Colonic mucosa (tissue), 4 donors: ENCODE data around the gene MPST. TPM values are rescaled to one million over a fixed set of nuclear protein-coding genes. Genes with fewer than 3 reads are reported as not detected.
A peak's percentile ranks its signal among the peaks of the same experiment; 100 is the strongest.

Source experiments
- DNase-seq: peaks from one replicate; pipeline ENCODE4 v3.0.0-alpha.2; 2020
- H3K27ac ChIP-seq: fragments of 200-600 bp; one replicate; pipeline ENCODE4 v1.8.0; 2021
- H3K27me3 ChIP-seq: fragments of 200-600 bp; one replicate; pipeline ENCODE4 v1.8.0; 2021
- H3K36me3 ChIP-seq: fragments of 200-600 bp; one replicate; pipeline ENCODE4 v1.8.0; 2021
- H3K4me1 ChIP-seq: fragments of 200-600 bp; one replicate; pipeline ENCODE4 v1.8.0; 2021; ENCODE audit warnings: mild to moderate bottlenecking
- H3K4me3 ChIP-seq: fragments of 200-600 bp; one replicate; pipeline ENCODE4 v1.8.0; 2021
- H3K9ac ChIP-seq, 2 donors: one replicate each; pipeline ENCODE4 v1.7.0; 2013; ENCODE audit warnings: control low read depth in 2 of 2, low read depth in 2 of 2, low read length in 2 of 2
- H3K9me3 ChIP-seq: fragments of 200-600 bp; one replicate; pipeline ENCODE4 v1.8.0; 2021
- CTCF ChIP-seq: fragments of 200-600 bp; IDR thresholded peaks from one replicate; pipeline ENCODE4 v1.8.0; 2022; ENCODE audit warnings: antibody characterized with exemption, mild to moderate bottlenecking
- intact Hi-C: fragments of 100-400 bp; cut with DNase I; formaldehyde crosslinking; loops from one replicate; pipeline ENCODE4 v1.14.1; 2022
- total RNA-seq, 2 donors: library from RNA; stranded (reverse); fragmentation: NEBNext Ultra II Directional in 1 of 2; extraction: Animal tissue kit (Norgen Biotek cat#: 25700) in 1 of 2; gene quantifications; one replicate each; pipeline ENCODE4 v1.2.1, GENCODE V29; 2021
- donor health status: healthy.
- donor health status: DM: no; HTN: no; CAD: no.
- donor health status: DM: no; HTN: no; CAD: no.

MPST gene
- total RNA-seq, 2 donors from 2014 or later: 217 to 259 TPM

- Histone ChIP-seq H3K27me3 (no peaks in the 10 kb centered on the region), H3K4me3 (no peak overlapping the region), H3K4me1 (peaks cover 20% of the 10 kb centered on the region), H3K27ac (peak overlapping the region; percentile 89), H3K36me3 (peaks cover 14% of the 10 kb centered on the region), H3K9me3 (no peaks in the 10 kb centered on the region), H3K9ac (peak overlapping the region in 1 of 2 donors; percentile 55)
- DNase-seq: no peak
- intact Hi-C loops: no loop called here
- no peak for TF ChIP-seq CTCF
These were observed 11.2 kb downstream of the MPST start for GRCh38 chr22:37030560-37031281.

GRCh38 chr22:37032134-37032534 lies 12.6 kb downstream of the MPST start:
- peak overlapping the region in 1 of 2 donors; percentile 55 for H3K9ac ChIP-seq
- H3K36me3 ChIP-seq: peaks cover 10% of the 10 kb centered on the region
- no peaks in the 10 kb centered on the region for H3K9me3 ChIP-seq
- H3K4me3 ChIP-seq: no peak overlapping the region
- no peak for DNase-seq
- intact Hi-C loops: no loop called here
- peak overlapping the region; percentile 89 for H3K27ac ChIP-seq
- H3K27me3 ChIP-seq: no peaks in the 10 kb centered on the region
- H3K4me1 ChIP-seq: peaks cover 20% of the 10 kb centered on the region
- TF ChIP-seq CTCF: no peak

GRCh38 chr22:37032535-37033460 lies 13.3 kb downstream of the MPST start:
- intact Hi-C loops: no loop called here
- peak overlapping the region; percentile 89 for H3K27ac ChIP-seq

GRCh38 chr22:37033605-37034430 lies 14.3 kb downstream of the MPST start:
- H3K27ac ChIP-seq: peak overlapping the region; percentile 89
- peaks cover 10% of the 10 kb centered on the region for H3K36me3 ChIP-seq
- peak overlapping the region; percentile 40 to 55 for H3K9ac ChIP-seq
- intact Hi-C loops: no loop called here
- H3K9me3 ChIP-seq: no peaks in the 10 kb centered on the region
- DNase-seq: peak; percentile 63
- no peaks in the 10 kb centered on the region for H3K27me3 ChIP-seq
- H3K4me1 ChIP-seq: peaks cover 20% of the 10 kb centered on the region
- no peak overlapping the region for H3K4me3 ChIP-seq
- no peak for TF ChIP-seq CTCF

More at GRCh38 chr22:37032535-37033460, 13.3 kb downstream of the MPST start:
- no peak for TF ChIP-seq CTCF
- peak; percentile 89 for DNase-seq
- Histone ChIP-seq H3K27me3 (no peaks in the 10 kb centered on the region), H3K36me3 (peaks cover 10% of the 10 kb centered on the region), H3K9ac (peak overlapping the region; percentile 55), H3K4me3 (no peak overlapping the region), H3K4me1 (peaks cover 20% of the 10 kb centered on the region), H3K9me3 (no peaks in the 10 kb centered on the region)
